ENCODE data around the gene ZNF280A.
"Not testable (repeated sequence)": the region's sequence is repeated elsewhere in the genome, so short reads cannot be mapped to it uniquely, and the experiment has no call there.

The ZNF280A gene

GRCh38 chr22:22534604-22535415 is 14.7 kb upstream of the ZNF280A start:
- Histone ChIP-seq H3K27ac (no peak overlapping the region), H3K36me3 (ENCODE audit: insufficient read depth, low read length) (no peaks in the 10 kb centered on the region), H3K9ac (ENCODE audit: insufficient read length) (no peak overlapping the region), H3K9me3 (ENCODE audit: low read depth, low read length) (no peaks in the 10 kb centered on the region), H3K4me3 (no peak overlapping the region)
- no peak for DNase-seq (ENCODE audit: low read depth, low spot score)
- TF ChIP-seq EZH2 (IDR thresholded peaks at IDR 0.05) (no peak), FOXP2 (optimal IDR thresholded peaks at IDR 0.05; ENCODE audit: control extremely low read depth, extremely low read length, insufficient read depth) (no peak), POLR2AphosphoS5 (IDR thresholded peaks at IDR 0.05; ENCODE audit: borderline replicate concordance, low read depth, low read length) (no peak)

GRCh38 chr22:22533863-22534262 is 13.8 kb upstream of the ZNF280A start:
- Histone ChIP-seq H3K27ac (no peak overlapping the region), H3K9ac (ENCODE audit: insufficient read length) (no peak overlapping the region), H3K36me3 (ENCODE audit: insufficient read depth, low read length) (no peaks in the 10 kb centered on the region), H3K4me3 (no peak overlapping the region), H3K9me3 (ENCODE audit: low read depth, low read length) (no peaks in the 10 kb centered on the region)
- TF ChIP-seq EZH2 (IDR thresholded peaks at IDR 0.05): no peak
- TF ChIP-seq POLR2AphosphoS5 (IDR thresholded peaks at IDR 0.05; ENCODE audit: borderline replicate concordance, low read depth, low read length): no peak
- TF ChIP-seq FOXP2 (optimal IDR thresholded peaks at IDR 0.05; ENCODE audit: control extremely low read depth, extremely low read length, insufficient read depth): no peak
- DNase-seq (ENCODE audit: low read depth, low spot score): no peak

DNA sequence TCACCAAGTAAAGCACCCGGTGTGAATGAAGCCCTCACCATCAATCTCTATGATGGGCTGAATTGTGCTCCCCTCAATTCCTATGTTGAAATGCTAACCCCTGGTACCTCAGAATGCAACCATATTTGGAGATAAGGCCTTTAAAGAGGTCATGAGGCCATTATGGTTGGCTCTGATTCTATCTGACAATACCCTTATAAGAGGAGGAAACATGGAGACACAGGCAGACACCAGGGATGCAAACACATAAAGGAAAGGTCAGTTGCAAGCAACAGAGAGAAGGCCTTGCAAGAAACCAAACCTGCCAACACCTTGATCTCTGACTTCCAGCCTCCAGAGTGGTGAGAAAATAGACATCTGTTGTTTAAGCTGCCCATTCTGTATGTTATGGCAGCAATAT is 13.3 kb upstream of the ZNF280A start:
- H3K9ac ChIP-seq (ENCODE audit: insufficient read length): no peak overlapping the region
- TF ChIP-seq EZH2 (IDR thresholded peaks at IDR 0.05) (no peak), FOXP2 (optimal IDR thresholded peaks at IDR 0.05; ENCODE audit: control extremely low read depth, extremely low read length, insufficient read depth) (no peak), POLR2AphosphoS5 (IDR thresholded peaks at IDR 0.05; ENCODE audit: borderline replicate concordance, low read depth, low read length) (no peak)
- no peak overlapping the region for H3K4me3 ChIP-seq
- DNase-seq (ENCODE audit: low read depth, low spot score): no peak
- no peak overlapping the region for H3K27ac ChIP-seq
- no peaks in the 10 kb centered on the region for H3K9me3 ChIP-seq (ENCODE audit: low read depth, low read length)
- no peaks in the 10 kb centered on the region for H3K36me3 ChIP-seq (ENCODE audit: insufficient read depth, low read length)

- H3K36me3 ChIP-seq (ENCODE audit: insufficient read depth, low read length): not testable (repeated sequence)
These were observed 12.5 kb upstream of the ZNF280A start for GRCh38 chr22:22532547-22533071.

DNA sequence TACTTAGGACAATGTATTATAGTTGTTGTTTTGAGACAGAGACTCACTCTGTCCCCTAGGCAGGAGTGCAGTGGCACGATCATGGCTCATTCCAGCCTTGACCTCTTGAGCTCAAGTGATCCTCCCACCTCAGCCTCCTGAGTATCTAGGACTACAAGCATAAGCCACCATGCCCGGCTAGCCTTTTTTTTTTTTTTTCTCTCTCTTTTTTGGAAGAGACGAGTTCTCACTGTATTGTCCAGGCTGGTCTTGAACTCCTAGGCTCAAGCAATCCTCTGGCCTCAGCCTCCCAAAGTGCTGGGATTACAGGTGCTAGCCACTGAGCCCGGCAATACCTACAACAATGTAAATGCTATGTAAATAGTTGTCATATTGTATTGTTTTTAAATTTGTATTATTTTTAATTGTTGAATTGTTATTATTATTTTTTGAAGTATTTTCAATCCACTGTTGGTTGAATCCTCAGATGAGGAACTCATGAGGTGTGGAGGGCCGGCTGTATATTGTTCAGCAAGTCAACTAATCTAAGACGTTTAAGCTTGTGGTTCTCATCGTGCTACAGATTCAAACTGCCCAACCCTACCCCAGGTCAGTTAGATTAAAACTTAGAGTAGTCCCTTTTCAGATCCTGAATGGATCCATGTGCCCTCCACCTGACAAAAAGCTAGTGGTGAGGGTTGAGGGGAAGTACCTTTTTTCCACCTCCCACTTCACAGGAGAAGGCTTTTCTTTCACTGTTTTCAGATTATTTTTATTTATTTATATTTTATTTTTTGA is 11.9 kb upstream of the ZNF280A start:
- H3K27ac ChIP-seq: no peak overlapping the region
- TF ChIP-seq FOXP2 (optimal IDR thresholded peaks at IDR 0.05; ENCODE audit: control extremely low read depth, extremely low read length, insufficient read depth) (no peak), POLR2AphosphoS5 (IDR thresholded peaks at IDR 0.05; ENCODE audit: borderline replicate concordance, low read depth, low read length) (no peak), EZH2 (IDR thresholded peaks at IDR 0.05) (no peak)
- no peaks in the 10 kb centered on the region for H3K9me3 ChIP-seq (ENCODE audit: low read depth, low read length)
- H3K9ac ChIP-seq (ENCODE audit: insufficient read length): no peak overlapping the region
- no peaks in the 10 kb centered on the region for H3K36me3 ChIP-seq (ENCODE audit: insufficient read depth, low read length)
- no peak for DNase-seq (ENCODE audit: low read depth, low spot score)
- no peak overlapping the region for H3K4me3 ChIP-seq

More at GRCh38 chr22:22532547-22533071, 12.5 kb upstream of the ZNF280A start:
- H3K9me3 ChIP-seq (ENCODE audit: low read depth, low read length); H3K4me3 ChIP-seq; H3K27ac ChIP-seq; DNase-seq (ENCODE audit: low read depth, low spot score); H3K9ac ChIP-seq (ENCODE audit: insufficient read length): not testable (repeated sequence)

- TF ChIP-seq FOXP2 (optimal IDR thresholded peaks at IDR 0.05; ENCODE audit: control extremely low read depth, extremely low read length, insufficient read depth) (no peak), POLR2AphosphoS5 (IDR thresholded peaks at IDR 0.05; ENCODE audit: borderline replicate concordance, low read depth, low read length) (no peak), EZH2 (IDR thresholded peaks at IDR 0.05) (no peak)
- no peak overlapping the region for H3K4me3 ChIP-seq
- no peak overlapping the region for H3K27ac ChIP-seq
- DNase-seq (ENCODE audit: low read depth, low spot score): no peak
- H3K36me3 ChIP-seq (ENCODE audit: insufficient read depth, low read length): no peaks in the 10 kb centered on the region
- no peak overlapping the region for H3K9ac ChIP-seq (ENCODE audit: insufficient read length)
- H3K9me3 ChIP-seq (ENCODE audit: low read depth, low read length): no peaks in the 10 kb centered on the region
These were observed 8.7 kb upstream of the ZNF280A start for GRCh38 chr22:22528780-22529179.

DNA sequence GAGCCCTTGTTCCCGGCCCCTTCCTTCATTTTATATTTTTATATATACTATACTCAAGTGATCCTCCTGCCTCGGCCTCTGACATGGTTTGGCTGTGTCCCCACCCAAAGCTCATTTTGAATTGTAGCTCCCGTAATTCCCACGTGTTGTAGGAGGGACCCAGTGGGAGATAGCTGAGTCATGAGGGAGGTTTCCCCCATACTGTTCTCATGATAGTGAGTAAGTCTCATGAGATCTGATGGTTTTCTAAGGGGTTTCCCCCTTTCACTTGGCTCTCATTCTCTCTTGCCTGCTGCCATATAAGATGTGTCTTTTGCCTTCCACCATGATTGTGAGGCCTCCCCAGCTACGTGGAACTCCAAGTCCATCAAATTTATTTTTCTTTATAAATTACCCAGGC is 7.2 kb upstream of the ZNF280A start:
- no peak overlapping the region for H3K9ac ChIP-seq (ENCODE audit: insufficient read length)
- no peak overlapping the region for H3K27ac ChIP-seq
- TF ChIP-seq POLR2AphosphoS5 (IDR thresholded peaks at IDR 0.05; ENCODE audit: borderline replicate concordance, low read depth, low read length): no peak
- TF ChIP-seq EZH2 (IDR thresholded peaks at IDR 0.05): no peak
- TF ChIP-seq FOXP2 (optimal IDR thresholded peaks at IDR 0.05; ENCODE audit: control extremely low read depth, extremely low read length, insufficient read depth): no peak
- no peak overlapping the region for H3K4me3 ChIP-seq
- no peaks in the 10 kb centered on the region for H3K9me3 ChIP-seq (ENCODE audit: low read depth, low read length)
- no peak for DNase-seq (ENCODE audit: low read depth, low spot score)
- H3K36me3 ChIP-seq (ENCODE audit: insufficient read depth, low read length): no peaks in the 10 kb centered on the region

DNA sequence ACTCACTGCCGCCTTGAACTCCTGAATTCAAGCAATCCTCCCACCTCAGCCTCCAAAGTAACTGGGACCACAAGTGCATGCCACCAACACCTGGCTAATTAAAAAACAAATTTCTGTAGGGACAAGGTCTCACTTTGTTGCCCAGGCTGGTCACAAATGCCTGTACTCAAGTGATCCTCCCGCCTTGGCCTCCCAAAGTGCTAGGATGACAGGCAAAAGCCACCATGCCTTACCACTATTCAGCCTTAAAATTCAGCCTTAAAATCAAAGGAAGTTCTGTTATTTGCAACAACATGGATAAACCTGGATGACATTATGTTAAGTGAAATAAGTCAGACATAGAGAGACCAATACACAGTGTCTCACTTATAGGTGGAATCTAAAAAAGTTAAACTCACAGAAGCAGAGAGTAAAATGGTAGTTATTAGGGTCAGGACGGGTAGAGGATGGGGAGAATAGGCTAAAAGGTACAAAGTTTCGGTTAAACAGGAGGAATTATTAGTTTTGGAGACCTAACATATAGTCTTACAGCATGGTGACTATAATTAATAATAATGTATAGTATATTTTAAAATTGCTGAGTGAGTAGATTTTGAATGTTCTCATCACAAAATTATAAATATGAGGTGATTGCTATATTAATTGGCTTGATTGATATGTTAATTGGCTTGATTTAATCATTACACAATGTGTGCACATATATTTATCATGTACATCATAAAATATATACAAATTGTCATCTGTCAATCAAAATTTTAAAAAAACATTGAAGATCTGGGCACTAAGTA is 6.2 kb upstream of the ZNF280A start:
- H3K36me3 ChIP-seq (ENCODE audit: insufficient read depth, low read length): no peaks in the 10 kb centered on the region
- no peak for DNase-seq (ENCODE audit: low read depth, low spot score)
- no peaks in the 10 kb centered on the region for H3K9me3 ChIP-seq (ENCODE audit: low read depth, low read length)
- TF ChIP-seq EZH2 (IDR thresholded peaks at IDR 0.05): no peak
- no peak for TF ChIP-seq FOXP2 (optimal IDR thresholded peaks at IDR 0.05; ENCODE audit: control extremely low read depth, extremely low read length, insufficient read depth)
- no peak for TF ChIP-seq POLR2AphosphoS5 (IDR thresholded peaks at IDR 0.05; ENCODE audit: borderline replicate concordance, low read depth, low read length)
- H3K27ac ChIP-seq: no peak overlapping the region
- H3K4me3 ChIP-seq: no peak overlapping the region
- no peak overlapping the region for H3K9ac ChIP-seq (ENCODE audit: insufficient read length)

Measured in SK-N-MC (cell line).